MG63 (cell line): ENCODE data around the gene CEP164. TPM values are rescaled to one million over a fixed set of nuclear protein-coding genes. Genes with fewer than 3 reads are reported as not detected.
"Not testable (repeated sequence)": the region's sequence is repeated elsewhere in the genome, so short reads cannot be mapped to it uniquely, and the experiment has no call there.

Experiments
- DNase-seq: peaks from one replicate; pipeline ENCODE4 v3.0.0-alpha.2; 2020
- H3K27me3 ChIP-seq: fragments of 250-450 bp; sonication (Bioruptor Pico); 2 replicates; pipeline ENCODE4 v1.5.1; 2020; ENCODE audit warnings: mild to moderate bottlenecking, moderate library complexity
- H3K36me3 ChIP-seq: fragments of 250-450 bp; sonication (Bioruptor Pico); 2 replicates; pipeline ENCODE4 v1.5.1; 2020; ENCODE audit warnings: mild to moderate bottlenecking, moderate library complexity
- H3K4me3 ChIP-seq: fragments of 250-450 bp; sonication (Bioruptor Pico); 2 replicates; pipeline ENCODE4 v1.5.1; 2020; ENCODE audit warnings: mild to moderate bottlenecking, moderate library complexity
- H3K9me3 ChIP-seq: fragments of 250-450 bp; sonication (Bioruptor Pico); 2 replicates; pipeline ENCODE4 v1.5.1; 2020; ENCODE audit warnings: mild to moderate bottlenecking, moderate library complexity
- total RNA-seq: library from RNA; depleted of rRNA; stranded (reverse); fragments of >200 nt; shearing (Covaris generic); gene quantifications from 2 replicates; pipeline ENCODE4 v1.2.3, GENCODE V29; 2014; ENCODE audit warnings: low replicate concordance

CEP164 gene
- total RNA-seq, 1 experiment from 2014 or later, result 33.1 TPM

DNA sequence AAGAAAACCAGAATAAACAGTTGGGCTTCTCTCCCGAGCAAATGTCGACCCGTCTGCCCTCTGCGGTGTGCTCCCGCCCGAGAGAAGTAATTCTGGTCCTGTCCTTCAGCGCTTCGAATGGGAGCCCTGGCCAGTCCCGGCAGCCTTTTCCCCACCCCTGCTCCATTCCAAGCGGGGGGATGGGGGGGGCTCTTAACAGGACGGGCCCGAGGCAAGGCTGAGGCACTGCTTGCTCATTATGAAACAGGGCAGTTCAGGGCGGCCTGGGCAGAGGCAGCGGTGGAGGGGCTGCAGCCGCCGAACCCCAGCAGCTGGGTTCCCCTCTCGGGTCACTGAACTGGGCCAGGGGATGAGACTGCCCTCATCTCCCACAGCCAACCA lies 27.4 kb upstream of the CEP164 start:
- no peak for DNase-seq

DNA sequence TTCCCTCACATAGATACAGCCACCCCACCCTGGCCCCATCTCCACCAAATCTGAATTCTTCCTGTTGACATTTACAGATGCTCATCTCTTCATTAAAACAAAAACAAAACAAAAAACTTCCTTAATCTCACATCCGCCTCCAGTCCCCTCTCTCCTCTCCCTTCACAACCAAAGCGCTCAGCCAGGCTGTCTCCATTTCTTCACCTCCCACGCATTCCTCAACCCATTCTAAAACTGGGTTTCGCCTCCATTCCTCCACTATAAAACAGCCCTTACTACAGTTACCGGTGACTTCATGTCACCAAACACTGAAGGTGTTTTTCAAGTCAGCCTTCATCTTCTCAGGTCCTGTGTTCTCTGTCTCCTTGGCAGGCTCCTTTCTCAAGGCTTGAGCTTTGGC lies 26.9 kb upstream of the CEP164 start:
- Histone ChIP-seq H3K27me3 (no peaks in the 10 kb centered on the region), H3K36me3 (no peaks in the 10 kb centered on the region), H3K4me3 (no peak overlapping the region), H3K9me3 (no peaks in the 10 kb centered on the region)
- DNase-seq, result no peak

More for the DNA sequence above, 27.4 kb upstream of the CEP164 start:
- H3K9me3 ChIP-seq, result no peaks in the 10 kb centered on the region
- H3K36me3 ChIP-seq, result no peaks in the 10 kb centered on the region
- H3K4me3 ChIP-seq, result no peak overlapping the region
- no peaks in the 10 kb centered on the region for H3K27me3 ChIP-seq

GRCh38 chr11:117302228-117302627 lies 25.4 kb upstream of the CEP164 start:
- Histone ChIP-seq H3K4me3 (no peak overlapping the region), H3K27me3 (no peaks in the 10 kb centered on the region), H3K36me3 (no peaks in the 10 kb centered on the region), H3K9me3 (no peaks in the 10 kb centered on the region)
- no peak for DNase-seq

DNA sequence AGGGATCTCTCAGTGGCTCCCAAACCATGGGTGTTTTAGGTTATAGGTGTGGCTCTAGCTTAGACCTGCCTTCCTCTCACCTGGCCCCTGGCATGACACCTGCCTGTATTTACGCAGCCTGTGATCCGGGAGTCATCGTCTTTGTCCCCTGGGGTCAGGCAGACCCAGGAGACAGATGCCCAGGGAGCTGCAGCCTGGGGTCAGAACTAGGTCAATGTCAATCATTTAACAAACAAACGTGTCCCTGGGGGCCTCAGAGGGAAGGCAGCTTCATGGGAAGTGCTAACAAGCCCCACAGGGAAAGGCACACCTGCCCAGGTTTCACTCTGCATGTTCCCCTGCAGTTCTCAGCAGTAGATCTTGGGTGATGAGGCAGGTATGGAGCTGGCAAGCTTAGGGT lies 24.6 kb upstream of the CEP164 start:
- Histone ChIP-seq H3K4me3 (no peak overlapping the region), H3K27me3 (no peaks in the 10 kb centered on the region), H3K9me3 (no peaks in the 10 kb centered on the region), H3K36me3 (no peaks in the 10 kb centered on the region)
- no peak for DNase-seq

DNA sequence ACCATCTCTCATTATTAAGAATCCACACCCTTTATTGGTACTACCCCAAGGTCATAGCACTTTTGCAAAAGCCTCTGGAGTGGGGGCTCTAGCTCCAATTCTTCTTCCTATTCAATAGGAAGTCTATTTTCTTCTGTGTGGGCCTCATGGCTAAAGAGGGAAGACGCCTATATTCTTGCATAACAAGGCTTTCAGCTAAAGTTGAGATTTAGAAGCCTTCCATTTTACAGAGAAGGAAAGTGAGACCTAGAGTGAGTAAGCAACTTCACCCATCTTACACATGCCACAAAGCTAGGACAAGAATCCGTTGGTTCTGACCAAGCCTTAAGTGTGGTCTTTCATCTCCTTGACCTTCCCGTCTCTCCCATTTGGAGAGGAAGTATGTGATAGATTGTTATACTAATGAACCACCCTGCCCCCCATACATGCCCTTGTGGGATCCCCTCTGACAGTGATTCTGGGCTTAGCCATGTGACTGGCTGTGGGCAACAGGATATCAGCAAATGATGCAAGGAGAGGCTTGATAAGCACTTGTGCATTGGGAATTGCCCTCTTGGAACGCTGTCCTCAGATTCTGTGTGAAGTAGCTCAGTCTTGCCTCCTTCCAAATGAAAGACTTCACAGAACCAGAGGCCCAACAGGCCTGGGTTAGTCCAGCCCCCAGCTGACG lies 23.9 kb upstream of the CEP164 start:
- no peaks in the 10 kb centered on the region for H3K36me3 ChIP-seq
- H3K27me3 ChIP-seq, result no peaks in the 10 kb centered on the region
- H3K9me3 ChIP-seq, result no peaks in the 10 kb centered on the region
- no peak for DNase-seq
- H3K4me3 ChIP-seq, result no peak overlapping the region

GRCh38 chr11:117305145-117305544 lies 22.5 kb upstream of the CEP164 start:
- Histone ChIP-seq H3K27me3 (no peaks in the 10 kb centered on the region), H3K9me3 (no peaks in the 10 kb centered on the region), H3K4me3 (no peak overlapping the region), H3K36me3 (no peaks in the 10 kb centered on the region)
- DNase-seq, result no peak

DNA sequence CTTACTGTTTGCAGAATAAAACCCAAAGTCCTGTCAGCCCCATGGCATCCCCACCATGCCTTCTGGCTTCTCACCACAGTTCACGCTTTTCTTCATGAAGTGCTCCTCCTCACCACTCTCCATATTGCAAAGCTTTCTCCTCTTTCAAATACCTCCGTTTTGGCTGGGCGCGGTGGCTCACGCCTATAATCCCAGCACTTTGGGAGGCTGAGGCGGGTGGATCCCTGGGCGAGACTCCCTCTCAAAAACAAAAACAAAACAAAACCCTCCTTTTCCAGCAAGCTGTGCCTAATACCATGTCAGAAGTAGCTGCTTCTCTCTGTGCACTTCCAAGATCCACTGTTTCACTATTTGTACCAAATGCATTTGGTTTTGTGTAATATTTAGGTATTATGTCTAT lies 18.3 kb upstream of the CEP164 start:
- no peak overlapping the region for H3K4me3 ChIP-seq
- 0 out of 2 replicates have a peak, but pooled peaks cover 2% of the 10 kb centered on the region for H3K36me3 ChIP-seq
- no peak for DNase-seq
- no peaks in the 10 kb centered on the region for H3K9me3 ChIP-seq
- no peaks in the 10 kb centered on the region for H3K27me3 ChIP-seq

- Histone ChIP-seq H3K36me3 (0 out of 2 replicates have a peak, but pooled peaks cover 2% of the 10 kb centered on the region), H3K27me3 (no peaks in the 10 kb centered on the region), H3K4me3 (no peak overlapping the region), H3K9me3 (no peaks in the 10 kb centered on the region)
- DNase-seq, result no peak
These were observed 14.6 kb upstream of the CEP164 start for GRCh38 chr11:117313091-117313490.

DNA sequence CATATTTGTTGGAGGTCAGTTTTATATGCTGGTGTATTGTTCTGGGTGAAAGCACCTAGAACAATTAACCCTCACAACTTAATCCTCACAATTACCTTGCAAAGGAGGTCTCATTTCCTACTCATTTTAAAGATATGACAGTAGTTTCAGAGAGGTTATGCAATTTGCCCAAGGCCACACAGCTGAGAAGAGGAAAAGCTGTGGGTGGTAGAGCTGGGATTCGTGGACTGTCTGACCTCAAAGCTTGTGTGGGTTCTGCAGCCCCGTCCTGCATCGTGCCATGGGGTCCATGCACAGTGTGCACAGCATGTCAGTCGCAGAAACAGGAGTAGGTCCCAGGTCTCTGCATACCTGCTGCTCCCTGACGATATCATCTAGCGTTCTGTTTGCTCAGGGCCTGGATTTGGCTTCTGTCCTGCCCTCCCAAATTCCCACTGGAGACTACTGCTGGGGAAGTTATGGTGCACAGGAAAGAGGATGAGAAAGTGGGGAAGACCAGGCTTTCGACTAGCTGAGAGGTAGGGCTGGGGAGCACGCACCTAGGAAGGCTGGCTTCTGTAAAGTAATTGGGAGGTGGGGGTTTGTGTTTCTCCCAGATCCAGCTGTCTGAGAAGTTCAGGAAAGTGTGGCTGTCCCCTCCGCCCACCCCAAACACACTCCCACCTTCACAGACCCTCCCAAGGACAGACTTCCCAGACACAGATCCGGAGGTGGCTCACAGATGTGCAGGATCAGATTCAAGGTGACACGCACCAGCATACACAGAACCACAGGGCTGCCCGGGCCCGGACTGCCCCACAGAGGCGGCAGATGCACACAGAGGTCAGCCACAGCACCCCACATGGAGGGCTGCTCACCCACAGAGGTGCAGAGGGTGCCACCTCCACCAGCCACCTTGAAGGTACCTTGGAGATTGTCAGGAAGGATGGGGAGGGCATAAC lies 13.6 kb upstream of the CEP164 start:
- Histone ChIP-seq H3K4me3 (no peak overlapping the region), H3K36me3 (0 out of 2 replicates have a peak, but pooled peaks cover 2% of the 10 kb centered on the region), H3K27me3 (no peaks in the 10 kb centered on the region), H3K9me3 (no peaks in the 10 kb centered on the region)
- no peak for DNase-seq

GRCh38 chr11:117314840-117315239 lies 12.8 kb upstream of the CEP164 start:
- no peaks in the 10 kb centered on the region for H3K27me3 ChIP-seq
- DNase-seq, result no peak
- 0 out of 2 replicates have a peak, but pooled peaks cover 2% of the 10 kb centered on the region for H3K36me3 ChIP-seq
- H3K9me3 ChIP-seq, result no peaks in the 10 kb centered on the region
- peak overlapping the region; percentile 79 for H3K4me3 ChIP-seq

DNA sequence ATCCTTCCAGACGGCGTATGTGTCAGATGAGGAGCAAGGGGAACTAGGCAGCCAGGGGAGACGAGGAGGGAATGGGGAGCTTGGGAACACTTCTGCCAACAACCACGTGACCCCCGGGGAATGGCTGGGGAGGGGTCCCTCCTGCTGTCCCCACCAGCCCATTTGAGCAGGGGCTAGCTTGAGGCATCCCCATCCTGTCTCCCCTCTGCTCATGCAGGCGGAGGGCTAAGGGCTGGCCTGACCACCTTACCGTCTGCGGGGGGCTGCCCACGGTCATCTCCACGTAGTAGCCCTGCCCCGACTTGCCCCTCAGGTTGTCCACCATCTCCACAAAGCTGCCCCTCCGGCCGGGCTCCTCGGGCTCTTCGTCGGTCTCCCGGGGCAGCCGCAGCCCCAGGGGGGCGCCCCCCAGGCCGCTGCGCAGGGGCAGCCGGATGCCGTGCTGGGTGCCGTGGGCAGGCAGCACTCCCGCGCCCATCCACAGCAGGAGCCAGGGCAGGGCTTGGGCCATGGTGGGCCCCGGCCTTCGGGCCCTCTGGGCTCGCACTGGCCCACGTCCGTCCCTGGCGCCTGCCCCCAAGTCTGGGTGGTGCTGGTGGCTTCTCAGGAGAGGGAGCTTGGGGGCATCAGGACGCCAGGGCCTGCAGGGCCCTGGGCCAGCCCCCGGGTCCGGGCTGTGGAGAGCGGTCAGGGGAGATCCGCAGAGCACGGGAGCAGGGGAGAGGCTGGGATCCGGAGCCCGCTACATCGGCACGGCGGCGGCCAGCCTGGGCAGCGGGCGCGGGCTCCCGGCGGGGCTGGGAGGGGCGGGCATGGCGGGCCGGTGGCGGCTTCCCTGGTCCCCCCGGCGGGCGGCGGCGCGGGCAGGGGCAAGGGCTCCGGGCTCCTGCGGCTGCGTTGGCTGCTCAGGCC lies 12.1 kb upstream of the CEP164 start:
- H3K36me3 ChIP-seq, result 0 out of 2 replicates have a peak, but pooled peaks cover 2% of the 10 kb centered on the region
- H3K4me3 ChIP-seq, result peak overlapping the region; percentile 79
- H3K9me3 ChIP-seq, result no peaks in the 10 kb centered on the region
- peak; percentile 18 for DNase-seq
- no peaks in the 10 kb centered on the region for H3K27me3 ChIP-seq

DNA sequence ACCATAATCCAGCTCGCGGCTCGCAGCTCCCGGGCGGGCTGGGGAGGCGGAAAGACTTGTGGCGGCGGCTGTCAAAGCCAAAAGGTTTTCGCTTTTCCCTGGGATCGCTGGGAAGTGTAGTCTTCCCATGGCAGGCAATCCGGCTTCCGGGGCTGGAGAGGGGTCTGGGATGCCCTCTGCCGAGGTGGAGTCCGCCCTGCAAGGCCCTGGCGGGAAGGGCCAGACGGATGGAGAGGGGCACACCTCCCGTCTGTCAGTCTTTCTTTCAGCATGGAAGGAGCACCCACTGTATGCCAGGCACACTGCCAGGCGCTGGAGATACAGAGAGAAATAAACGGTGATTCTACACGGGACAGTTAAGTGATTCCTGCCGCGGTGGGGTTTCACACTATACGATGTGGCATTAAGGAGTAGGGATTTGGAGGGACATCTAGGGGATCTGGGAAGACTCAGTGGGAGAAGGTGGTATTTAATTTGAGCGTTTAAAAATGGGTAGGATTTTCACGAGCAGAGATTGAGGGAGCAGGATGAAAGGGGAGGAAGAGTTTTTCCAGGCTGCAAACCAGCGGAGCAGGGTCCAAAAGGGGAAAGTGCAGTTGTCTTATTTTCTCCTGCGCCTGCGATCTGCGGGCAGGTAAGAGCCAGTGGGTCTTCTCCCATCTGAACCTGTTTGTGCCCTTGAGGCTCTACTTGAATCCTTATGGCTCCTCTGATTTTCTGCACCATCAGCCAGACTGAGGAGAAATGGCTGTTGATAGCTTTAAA lies 11.3 kb upstream of the CEP164 start, which contains the start of gene BACE1:
BACE1 (minus strand) TSS at position 60 of the 765 bp plus-strand sequence. CDS start 461 bp downstream, outside the sequence.
- Histone ChIP-seq H3K4me3 (peak within 1 kb of the TSS; percentile 79), H3K9me3 (no peaks in the 10 kb centered on the region), H3K27me3 (no peaks in the 10 kb centered on the region), H3K36me3 (0 out of 2 replicates have a peak, but pooled peaks cover 2% of the 10 kb centered on the region)
- peak; percentile 89 for DNase-seq

GRCh38 chr11:117318738-117319137 lies 8.9 kb upstream of the CEP164 start:
- no peak overlapping the region for H3K4me3 ChIP-seq
- H3K9me3 ChIP-seq, result no peaks in the 10 kb centered on the region
- no peak for DNase-seq
- 0 out of 2 replicates have a peak, but pooled peaks cover 2% of the 10 kb centered on the region for H3K36me3 ChIP-seq
- H3K27me3 ChIP-seq, result no peaks in the 10 kb centered on the region

DNA sequence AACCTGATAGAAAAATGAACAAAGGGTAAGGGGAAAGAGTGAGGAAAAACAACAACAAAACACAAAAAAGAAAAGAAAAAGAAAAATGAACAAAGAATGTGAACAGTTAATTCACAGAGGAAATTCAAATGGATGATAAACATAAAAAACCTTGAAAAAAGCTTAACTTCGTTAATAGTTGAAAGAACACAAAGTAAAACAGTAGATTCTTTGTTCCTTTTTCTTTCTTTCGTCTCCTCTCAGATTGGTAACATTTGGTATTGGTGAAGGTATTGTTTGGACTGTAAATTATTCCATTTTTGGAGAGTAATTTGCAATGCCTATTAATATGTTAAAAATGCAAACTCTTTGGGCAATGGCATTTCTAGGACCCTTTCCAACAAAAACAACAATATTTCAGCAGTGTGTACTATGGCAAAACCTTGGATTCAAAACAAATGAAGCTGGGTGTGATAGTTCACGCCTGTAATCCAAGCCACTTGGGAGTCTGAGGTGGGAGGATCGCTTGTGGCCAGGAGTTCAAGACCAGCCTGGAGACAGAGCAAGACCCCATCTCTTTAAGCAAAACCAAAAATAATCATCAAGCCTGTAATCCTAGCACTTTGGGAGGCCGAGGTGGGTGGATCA lies 8.3 kb upstream of the CEP164 start:
- no peaks in the 10 kb centered on the region for H3K27me3 ChIP-seq
- H3K4me3 ChIP-seq, result no peak overlapping the region
- no peaks in the 10 kb centered on the region for H3K36me3 ChIP-seq
- no peak for DNase-seq
- H3K9me3 ChIP-seq, result no peaks in the 10 kb centered on the region

GRCh38 chr11:117327255-117327566 lies 443 bp upstream of the CEP164 start:
- H3K36me3 ChIP-seq, H3K9me3 ChIP-seq, DNase-seq, H3K27me3 ChIP-seq: not testable (repeated sequence)
- peak overlapping the region; percentile 67 for H3K4me3 ChIP-seq
